ENCODE measurements around the gene IPCEF1.

DNA sequence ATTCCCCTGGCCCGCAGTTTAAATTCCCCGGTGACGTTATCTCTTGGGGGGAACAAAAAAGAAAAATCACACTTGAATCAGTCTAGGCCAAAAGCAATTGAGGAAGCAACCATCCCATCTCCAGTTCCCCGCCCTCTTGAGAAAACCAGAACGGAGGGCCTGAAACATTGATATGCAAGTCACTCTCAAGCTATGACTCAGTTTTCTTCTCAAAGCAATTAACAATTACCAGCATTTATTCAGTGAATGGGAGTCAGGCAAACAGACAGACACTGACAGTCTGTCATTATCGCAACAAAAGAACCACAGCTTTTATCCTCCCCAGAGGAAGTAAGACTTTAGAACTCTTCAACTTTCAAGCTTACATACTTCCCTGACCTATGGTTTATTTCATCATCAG is 216.7 kb downstream of the IPCEF1 start:
- TF ChIP-seq CTCF (conservative IDR thresholded peaks at IDR 0.05; ENCODE audit: low read length) (no peak), EZH2phosphoT487 (IDR thresholded peaks at IDR 0.05; ENCODE audit: borderline replicate concordance) (no peak)
